GM23338 (cell line): ENCODE measurements around the gene ETF1. TPM values are rescaled to one million over a fixed set of nuclear protein-coding genes. Genes with fewer than 3 reads are reported as not detected.
A peak's percentile ranks its signal among the peaks of the same experiment; 100 is the strongest.

Experiments
- ATAC-seq: fragments of 200-7000 bp; cut with Tn5 transposase; 3 replicates; pipeline ENCODE4 v1.9.1; 2020
- DNase-seq: peaks from one replicate; pipeline ENCODE4 v3.0.0-alpha.2; 2015; ENCODE audit warnings: low spot score
- H2AFZ ChIP-seq: fragments of 200-600 bp; sonication (generic); 2 replicates; pipeline ENCODE4 v1.8.0; 2016; ENCODE audit warnings: antibody characterized with exemption, mild to moderate bottlenecking, moderate library complexity
- H3F3A ChIP-seq: fragments of 200-600 bp; sonication (generic); replicated peaks from 2 replicates; pipeline ENCODE4 v1.8.0; 2017; ENCODE audit warnings: antibody characterized with exemption, mixed run types, low read depth
- H3K27ac ChIP-seq: fragments of 200-600 bp; sonication (generic); 2 replicates; pipeline ENCODE4 v1.6.1; 2016; ENCODE audit warnings: low read depth
- H3K27me3 ChIP-seq: fragments of 200-600 bp; sonication (generic); 2 replicates; pipeline ENCODE4 v1.8.0; 2016; ENCODE audit warnings: mild to moderate bottlenecking, mixed run types, moderate library complexity; ENCODE audit not compliant: insufficient read depth
- H3K36me3 ChIP-seq: fragments of 200-600 bp; sonication (generic); 2 replicates; pipeline ENCODE4 v1.8.0; 2016; ENCODE audit warnings: mild to moderate bottlenecking; ENCODE audit not compliant: insufficient read depth
- H3K4me1 ChIP-seq: fragments of 200-600 bp; sonication (generic); 2 replicates; pipeline ENCODE4 v1.8.0; 2016; ENCODE audit warnings: mild to moderate bottlenecking, moderate library complexity; ENCODE audit not compliant: insufficient read depth
- H3K4me2 ChIP-seq: fragments of 200-600 bp; sonication (generic); 2 replicates; pipeline ENCODE4 v1.7.1; 2017; ENCODE audit warnings: mixed run types
- H3K4me3 ChIP-seq: fragments of 200-600 bp; sonication (generic); 2 replicates; pipeline ENCODE4 v1.6.1; 2016; ENCODE audit warnings: mixed run types
- H3K79me2 ChIP-seq: fragments of 200-600 bp; sonication (generic); replicated peaks from 2 replicates; pipeline ENCODE4 v1.8.0; 2017; ENCODE audit warnings: mild to moderate bottlenecking; ENCODE audit not compliant: insufficient read depth
- H3K9me2 ChIP-seq: fragments of 200-600 bp; sonication (generic); 2 replicates; pipeline ENCODE4 v1.8.0; 2017; ENCODE audit not compliant: insufficient read depth
- H4K20me1 ChIP-seq: fragments of 200-600 bp; sonication (generic); replicated peaks from 2 replicates; pipeline ENCODE4 v1.8.0; 2017; ENCODE audit warnings: mild to moderate bottlenecking; ENCODE audit not compliant: insufficient read depth
- H3K27ac Mint-ChIP-seq: 2 replicates; pipeline ENCODE4 v1.8.0; 2020; ENCODE audit warnings: inconsistent platforms, mild to moderate bottlenecking, moderate library complexity, mixed read lengths
- H3K27me3 Mint-ChIP-seq: 3 replicates; pipeline ENCODE4 v1.8.0; 2022; ENCODE audit warnings: low read depth, mild to moderate bottlenecking, moderate library complexity, mixed read lengths, inconsistent platforms; ENCODE audit not compliant: insufficient read depth, poor library complexity
- H3K36me3 Mint-ChIP-seq: 3 replicates; pipeline ENCODE4 v1.8.0; 2021; ENCODE audit warnings: low read depth, mild to moderate bottlenecking, inconsistent platforms, moderate library complexity, mixed read lengths
- H3K4me1 Mint-ChIP-seq: 3 replicates; pipeline ENCODE4 v1.8.0; 2020; ENCODE audit warnings: mild to moderate bottlenecking, inconsistent platforms, mixed read lengths
- H3K4me3 Mint-ChIP-seq: 3 replicates; pipeline ENCODE4 v1.8.0; 2021; ENCODE audit warnings: moderate library complexity, mild to moderate bottlenecking, inconsistent platforms, mixed read lengths
- H3K9me3 Mint-ChIP-seq: 3 replicates; pipeline ENCODE4 v1.8.0; 2020; ENCODE audit warnings: moderate library complexity, mild to moderate bottlenecking, inconsistent platforms, mixed read lengths
- CREB1 ChIP-seq: fragments of 250-450 bp; sonication (Bioruptor Pico); IDR thresholded peaks from 2 replicates; pipeline ENCODE4 v1.5.0; 2020; ENCODE audit warnings: low read depth, mild to moderate bottlenecking, moderate library complexity
- CTCF ChIP-seq, 2 experiments: fragments of 200-600 bp in 1 of 2; sonication (generic) in 1 of 2; conservative IDR thresholded peaks; 2 replicates each; pipeline versions ENCODE4 v1.5.1 to v1.6.1; 2016 to 2017; ENCODE audit warnings: antibody characterized with exemption in 2 of 2, low read depth in 2 of 2, mild to moderate bottlenecking in 2 of 2, moderate library complexity in 1 of 2
- ETS1 ChIP-seq: IDR thresholded peaks from 2 replicates; pipeline ENCODE4 v1.6.1; 2016; ENCODE audit warnings: antibody characterized with exemption
- EZH2 ChIP-seq: fragments of 200-600 bp; sonication (generic); IDR thresholded peaks from one replicate; pipeline ENCODE4 v1.8.0; 2017; ENCODE audit warnings: antibody characterized with exemption, mild to moderate bottlenecking, low read depth; ENCODE audit not compliant: unreplicated experiment
- EZH2phosphoT487 ChIP-seq: fragments of 200-600 bp; sonication (generic); IDR thresholded peaks from one replicate; pipeline ENCODE4 v1.8.1; 2018; ENCODE audit warnings: antibody characterized with exemption; ENCODE audit not compliant: unreplicated experiment
- JUNB ChIP-seq: IDR thresholded peaks from one replicate; pipeline ENCODE4 v1.6.1; 2016; ENCODE audit warnings: antibody characterized with exemption; ENCODE audit not compliant: unreplicated experiment
- NANOG ChIP-seq: IDR thresholded peaks from 2 replicates; pipeline ENCODE4 v1.6.1; 2016; ENCODE audit warnings: antibody characterized with exemption, borderline replicate concordance
- POLR2AphosphoS5 ChIP-seq: IDR thresholded peaks from 2 replicates; pipeline ENCODE4 v1.6.1; 2016; ENCODE audit warnings: antibody characterized with exemption, low read depth
- REST ChIP-seq: IDR thresholded peaks from one replicate; pipeline ENCODE4 v1.6.1; 2018; ENCODE audit warnings: antibody characterized with exemption; ENCODE audit not compliant: unreplicated experiment
- STAT1 ChIP-seq: IDR thresholded peaks from one replicate; pipeline ENCODE4 v1.6.1; 2016; ENCODE audit warnings: antibody characterized with exemption; ENCODE audit not compliant: unreplicated experiment
- ZNF114 ChIP-seq: fragments of 250-450 bp; sonication (Bioruptor Pico); IDR thresholded peaks from 2 replicates; pipeline ENCODE4 v1.5.0; 2020; ENCODE audit warnings: mild to moderate bottlenecking, moderate library complexity
- ZNF331 ChIP-seq: fragments of 250-450 bp; sonication (Bioruptor Pico); IDR thresholded peaks from 2 replicates; pipeline ENCODE4 v1.5.0; 2020; ENCODE audit warnings: low read depth, mild to moderate bottlenecking, moderate library complexity
- ZNF462 ChIP-seq: fragments of 250-450 bp; sonication (Bioruptor Pico); IDR thresholded peaks from 2 replicates; pipeline ENCODE4 v1.5.0; 2020; ENCODE audit warnings: mild to moderate bottlenecking, moderate library complexity
- polyA plus RNA-seq: library from polyadenylated mRNA; unstranded; fragments of >200 nt; fragmentation: Nextera tagmentation; extraction: Ambion mirVana; gene quantifications from 2 replicates; pipeline ENCODE4 v1.2.1, GENCODE V29; 2016
- total RNA-seq: library from RNA; depleted of rRNA; stranded (reverse); fragments of >200 nt; shearing (Covaris generic); gene quantifications from 2 replicates; pipeline ENCODE4 v1.2.3, GENCODE V29; 2014

Gene ETF1
- total and polyA plus RNA-seq, 2 experiments from 2014 or later: 68.9 to 136 TPM

- Mint-ChIP-seq H3K27ac (peak overlapping the region; percentile 58), H3K27me3 (peaks cover 1% of the 10 kb centered on the region), H3K36me3 (peaks cover 51% of the 10 kb centered on the region), H3K9me3 (no peaks in the 10 kb centered on the region), H3K4me3 (no peak overlapping the region), H3K4me1 (peaks cover 25% of the 10 kb centered on the region)
- Histone ChIP-seq H3K4me2 (no peak overlapping the region), H3K27ac (peak overlapping the region; percentile 35), H3K79me2 (peaks cover 100% of the 10 kb centered on the region), H3K27me3 (no peaks in the 10 kb centered on the region), H4K20me1 (peaks cover 80% of the 10 kb centered on the region), H2AFZ (no peak overlapping the region), H3K4me3 (no peak overlapping the region), H3K4me1 (no peaks in the 10 kb centered on the region; the same call in 1 of the 2 replicates), H3K36me3 (no peaks in the 10 kb centered on the region; the same call in 1 of the 2 replicates), H3F3A (no peaks in the 10 kb centered on the region), H3K9me2 (no peaks in the 10 kb centered on the region)
- TF ChIP-seq EZH2: no peak
- TF ChIP-seq STAT1: no peak
- no peak for TF ChIP-seq ZNF114
- TF ChIP-seq POLR2AphosphoS5: no peak
- no peak for TF ChIP-seq ZNF462 (CRISPR knock-in tag)
- TF ChIP-seq EZH2phosphoT487: no peak
- TF ChIP-seq JUNB: no peak
- TF ChIP-seq ZNF331: no peak
- TF ChIP-seq ETS1: no peak
- no peak for TF ChIP-seq CTCF (conservative IDR thresholded peaks at IDR 0.05; ENCODE audit: low read depth in 2 of 2)
- TF ChIP-seq NANOG: no peak
- no peak for TF ChIP-seq REST
- TF ChIP-seq CREB1 (CRISPR knock-in tag): no peak
- ATAC-seq (no peak), DNase-seq (no peak)
Measured at GRCh38 chr5:138528744-138529469, 14.1 kb downstream of the ETF1 start.
